Thoracic aorta (tissue), 2 donors: Measurements from ENCODE around the gene RPP30. TPM values are rescaled to one million over a fixed set of nuclear protein-coding genes. Genes with fewer than 3 reads are reported as not detected.

Source experiments
- ATAC-seq: fragments of 150-250 bp; one replicate; pipeline ENCODE4 v1.8.0; 2017; ENCODE audit warnings: low read depth; ENCODE audit not compliant: insufficient number of reproducible peaks, low FRiP score
- DNase-seq: peaks from one replicate; pipeline ENCODE4 v3.0.0-alpha.2; 2020; ENCODE audit warnings: low spot score
- H3K27ac ChIP-seq, 2 donors: fragments of 200-600 bp; sonication (generic); 1 replicate in 1 of 2; 2 replicates in 1 of 2; pipeline ENCODE4 v1.5.1; 2016; ENCODE audit warnings: mild to moderate bottlenecking in 2 of 2, moderate library complexity in 2 of 2
- H3K27me3 ChIP-seq: fragments of 200-600 bp; sonication (generic); replicated peaks from 2 replicates; pipeline ENCODE4 v1.6.0; 2016; ENCODE audit warnings: mild to moderate bottlenecking; ENCODE audit not compliant: insufficient read depth
- H3K36me3 ChIP-seq: fragments of 200-600 bp; sonication (generic); one replicate; pipeline ENCODE4 v1.5.1; 2016
- H3K4me1 ChIP-seq, 2 donors: fragments of 200-600 bp; sonication (generic); 1 replicate in 1 of 2; 2 replicates in 1 of 2; pipeline versions ENCODE4 v1.5.1 to v1.6.0; 2016; ENCODE audit warnings: low read depth in 2 of 2, mild to moderate bottlenecking in 1 of 2; ENCODE audit not compliant: control insufficient read depth in 1 of 2
- H3K4me3 ChIP-seq: fragments of 200-600 bp; sonication (generic); 2 replicates; pipeline ENCODE4 v1.5.1; 2016; ENCODE audit warnings: mild to moderate bottlenecking
- H3K9me3 ChIP-seq: fragments of 200-600 bp; sonication (generic); 2 replicates; pipeline ENCODE4 v1.5.1; 2016
- CTCF ChIP-seq: fragments of 200-600 bp; sonication (generic); IDR thresholded peaks from one replicate; pipeline ENCODE4 v1.5.1; 2019; ENCODE audit warnings: antibody characterized with exemption
- total RNA-seq, 2 donors: library from RNA; depleted of rRNA; stranded (reverse); fragments of >200 nt; gene quantifications; one replicate each; pipeline versions ENCODE4 v1.1.0 to v1.2.3, GENCODE V29; 2016

Gene RPP30
- total RNA-seq, 2 donors from 2014 or later: 19.0 to 33.7 TPM

- TF ChIP-seq CTCF: no peak
- Histone ChIP-seq H3K27me3 (no peaks in the 10 kb centered on the region), H3K4me3 (no peak overlapping the region), H3K4me1 (peaks cover 0 to 4% of the 10 kb centered on the region in 2 donors), H3K9me3 (no peaks in the 10 kb centered on the region), H3K36me3 (no peaks in the 10 kb centered on the region), H3K27ac (no peak overlapping the region)
- ATAC-seq (no peak), DNase-seq (no peak)
These were observed 40.4 kb downstream of the RPP30 start for GRCh38 chr10:90912174-90912573.

GRCh38 chr10:90912854-90913479, 41.2 kb downstream of the RPP30 start:
- TF ChIP-seq CTCF: no peak
- DNase-seq (no peak), ATAC-seq (no peak)
- no peak overlapping the region for H3K4me3 ChIP-seq
- no peaks in the 10 kb centered on the region for H3K36me3 ChIP-seq
- no peaks in the 10 kb centered on the region for H3K9me3 ChIP-seq
- H3K4me1 ChIP-seq: peaks cover 0 to 4% of the 10 kb centered on the region in 2 donors
- H3K27ac ChIP-seq: no peak overlapping the region
- no peaks in the 10 kb centered on the region for H3K27me3 ChIP-seq

GRCh38 chr10:90913774-90914420, 42.1 kb downstream of the RPP30 start:
- Histone ChIP-seq H3K4me3 (no peak overlapping the region), H3K27me3 (no peaks in the 10 kb centered on the region), H3K27ac (no peak overlapping the region), H3K4me1 (peaks cover 0 to 4% of the 10 kb centered on the region in 2 donors), H3K9me3 (no peaks in the 10 kb centered on the region), H3K36me3 (no peaks in the 10 kb centered on the region)
- ATAC-seq (no peak), DNase-seq (no peak)
- TF ChIP-seq CTCF: no peak

- no peak for DNase-seq
- Histone ChIP-seq H3K27ac (no peak overlapping the region), H3K4me1 (peaks cover 0 to 4% of the 10 kb centered on the region in 2 donors), H3K4me3 (no peak overlapping the region), H3K36me3 (no peaks in the 10 kb centered on the region), H3K9me3 (no peaks in the 10 kb centered on the region), H3K27me3 (no peaks in the 10 kb centered on the region)
- no peak for ATAC-seq
- TF ChIP-seq CTCF: no peak
These were observed 43.4 kb downstream of the RPP30 start for GRCh38 chr10:90914992-90915765.

- H3K9me3 ChIP-seq: no peaks in the 10 kb centered on the region
- H3K36me3 ChIP-seq: no peaks in the 10 kb centered on the region
- ATAC-seq: no peak
- H3K27me3 ChIP-seq: no peaks in the 10 kb centered on the region
- no peak for TF ChIP-seq CTCF
- H3K4me1 ChIP-seq: peaks cover 0 to 7% of the 10 kb centered on the region in 2 donors
- no peak overlapping the region for H3K27ac ChIP-seq
- no peak overlapping the region for H3K4me3 ChIP-seq
- no peak for DNase-seq
These were observed 43.9 kb downstream of the RPP30 start for GRCh38 chr10:90915766-90916075.
